Sigmoid colon (tissue), 4 donors: Measurements from ENCODE around the gene WDR86.

Experiments
- POLR2A ChIP-seq, 2 donors: fragments of 450-650 bp; IDR thresholded peaks; one replicate each; pipeline ENCODE4 v1.6.1; 2016; ENCODE audit warnings: antibody characterized with exemption in 2 of 2, mild to moderate bottlenecking in 2 of 2, moderate library complexity in 2 of 2
- POLR2AphosphoS5 ChIP-seq, 4 donors: sonication (generic); formaldehyde crosslinking; IDR thresholded peaks; one replicate each; pipeline ENCODE4 v1.6.1; 2017; ENCODE audit warnings: antibody characterized with exemption in 4 of 4
- TF ChIP-seq, protein P1 (sequence below), 4 experiments: fragments of 450-650 bp in 3 of 4; fragments of 200-600 bp in 1 of 4; IDR thresholded peaks; one replicate each; pipeline ENCODE4 v1.5.1; 2016 to 2019; ENCODE audit warnings: antibody characterized with exemption in 4 of 4, mild to moderate bottlenecking in 3 of 4, moderate library complexity in 2 of 4

DNA sequence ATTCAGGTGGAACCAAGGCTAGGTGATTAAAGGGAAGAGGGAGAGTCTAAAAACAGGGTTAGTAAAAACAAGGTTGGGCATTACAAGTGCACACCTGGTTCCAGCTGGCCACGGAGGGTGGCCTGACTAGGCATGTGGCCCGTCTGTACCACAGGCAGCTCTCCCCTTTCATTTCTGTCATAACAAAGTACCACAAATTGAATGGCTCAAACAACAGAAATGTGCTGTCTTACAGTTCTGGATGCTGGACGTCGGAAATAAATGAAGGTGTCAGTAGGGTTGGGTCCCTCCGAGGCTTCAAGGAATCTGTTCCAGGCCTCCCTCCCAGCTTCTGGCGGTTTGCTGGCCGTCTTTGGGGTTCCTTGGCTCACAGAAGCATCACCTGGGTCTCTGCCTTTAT is 13.4 kb upstream of the WDR86 start:
- TF ChIP-seq POLR2A (IDR thresholded peaks at IDR 0.05) (no peak), POLR2AphosphoS5 (IDR thresholded peaks at IDR 0.05) (no peak)
- TF ChIP-seq, protein P1, sequence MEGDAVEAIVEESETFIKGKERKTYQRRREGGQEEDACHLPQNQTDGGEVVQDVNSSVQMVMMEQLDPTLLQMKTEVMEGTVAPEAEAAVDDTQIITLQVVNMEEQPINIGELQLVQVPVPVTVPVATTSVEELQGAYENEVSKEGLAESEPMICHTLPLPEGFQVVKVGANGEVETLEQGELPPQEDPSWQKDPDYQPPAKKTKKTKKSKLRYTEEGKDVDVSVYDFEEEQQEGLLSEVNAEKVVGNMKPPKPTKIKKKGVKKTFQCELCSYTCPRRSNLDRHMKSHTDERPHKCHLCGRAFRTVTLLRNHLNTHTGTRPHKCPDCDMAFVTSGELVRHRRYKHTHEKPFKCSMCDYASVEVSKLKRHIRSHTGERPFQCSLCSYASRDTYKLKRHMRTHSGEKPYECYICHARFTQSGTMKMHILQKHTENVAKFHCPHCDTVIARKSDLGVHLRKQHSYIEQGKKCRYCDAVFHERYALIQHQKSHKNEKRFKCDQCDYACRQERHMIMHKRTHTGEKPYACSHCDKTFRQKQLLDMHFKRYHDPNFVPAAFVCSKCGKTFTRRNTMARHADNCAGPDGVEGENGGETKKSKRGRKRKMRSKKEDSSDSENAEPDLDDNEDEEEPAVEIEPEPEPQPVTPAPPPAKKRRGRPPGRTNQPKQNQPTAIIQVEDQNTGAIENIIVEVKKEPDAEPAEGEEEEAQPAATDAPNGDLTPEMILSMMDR (IDR thresholded peaks at IDR 0.05) = no peak
